Ascending aorta (tissue), 2 donors: Measurements from ENCODE around the gene ANKFN1. TPM values are rescaled to one million over a fixed set of nuclear protein-coding genes. Genes with fewer than 3 reads are reported as not detected.

Source experiments
- DNase-seq, 2 donors: peaks; one replicate each; pipeline ENCODE4 v3.0.0-alpha.2; 2019; ENCODE audit warnings: low spot score in 2 of 2
- H3K27ac ChIP-seq, 2 donors: fragments of 200-600 bp; sonication (generic); one replicate each; pipeline ENCODE4 v1.5.1; 2016 to 2017; ENCODE audit warnings: mild to moderate bottlenecking in 1 of 2
- H3K27me3 ChIP-seq: fragments of 200-600 bp; sonication (generic); one replicate; pipeline ENCODE4 v1.5.1; 2017
- H3K36me3 ChIP-seq, 2 donors: fragments of 200-600 bp; sonication (generic); one replicate each; pipeline ENCODE4 v1.5.1; 2016
- H3K4me1 ChIP-seq, 2 donors: fragments of 200-600 bp; sonication (generic); one replicate each; pipeline ENCODE4 v1.5.1; 2016 to 2017; ENCODE audit warnings: mild to moderate bottlenecking in 1 of 2
- H3K4me3 ChIP-seq, 2 donors: fragments of 200-600 bp; sonication (generic); one replicate each; pipeline ENCODE4 v1.5.1; 2016 to 2017; ENCODE audit warnings: mild to moderate bottlenecking in 1 of 2
- H3K9me3 ChIP-seq, 2 donors: fragments of 200-600 bp; sonication (generic); one replicate each; pipeline ENCODE4 v1.5.1; 2016
- intact Hi-C: fragments of 100-400 bp; cut with DNase I; formaldehyde crosslinking; loops from one replicate; pipeline ENCODE4 v1.15.1; 2023
- total RNA-seq: library from RNA; depleted of rRNA; stranded (reverse); fragments of >200 nt; gene quantifications from one replicate; pipeline ENCODE4 v1.1.0, GENCODE V29; 2016
- TF ChIP-seq, protein P1 (sequence below), 3 experiments: fragments of 200-600 bp in 2 of 3; fragments of 450-650 bp in 1 of 3; sonication (generic) in 2 of 3; IDR thresholded peaks; one replicate each; pipeline ENCODE4 v1.5.1; 2016 to 2019; ENCODE audit warnings: antibody characterized with exemption in 3 of 3, mild to moderate bottlenecking in 1 of 3, moderate library complexity in 1 of 3

The ANKFN1 gene
- total RNA-seq, 1 donor from 2014 or later, result not detected

- H3K4me3 ChIP-seq, result no peak overlapping the region
- H3K36me3 ChIP-seq, result no peaks in the 10 kb centered on the region
- H3K9me3 ChIP-seq, result no peaks in the 10 kb centered on the region
- no peak for DNase-seq
- H3K4me1 ChIP-seq, result no peaks in the 10 kb centered on the region
- TF ChIP-seq, protein P1, sequence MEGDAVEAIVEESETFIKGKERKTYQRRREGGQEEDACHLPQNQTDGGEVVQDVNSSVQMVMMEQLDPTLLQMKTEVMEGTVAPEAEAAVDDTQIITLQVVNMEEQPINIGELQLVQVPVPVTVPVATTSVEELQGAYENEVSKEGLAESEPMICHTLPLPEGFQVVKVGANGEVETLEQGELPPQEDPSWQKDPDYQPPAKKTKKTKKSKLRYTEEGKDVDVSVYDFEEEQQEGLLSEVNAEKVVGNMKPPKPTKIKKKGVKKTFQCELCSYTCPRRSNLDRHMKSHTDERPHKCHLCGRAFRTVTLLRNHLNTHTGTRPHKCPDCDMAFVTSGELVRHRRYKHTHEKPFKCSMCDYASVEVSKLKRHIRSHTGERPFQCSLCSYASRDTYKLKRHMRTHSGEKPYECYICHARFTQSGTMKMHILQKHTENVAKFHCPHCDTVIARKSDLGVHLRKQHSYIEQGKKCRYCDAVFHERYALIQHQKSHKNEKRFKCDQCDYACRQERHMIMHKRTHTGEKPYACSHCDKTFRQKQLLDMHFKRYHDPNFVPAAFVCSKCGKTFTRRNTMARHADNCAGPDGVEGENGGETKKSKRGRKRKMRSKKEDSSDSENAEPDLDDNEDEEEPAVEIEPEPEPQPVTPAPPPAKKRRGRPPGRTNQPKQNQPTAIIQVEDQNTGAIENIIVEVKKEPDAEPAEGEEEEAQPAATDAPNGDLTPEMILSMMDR (IDR thresholded peaks at IDR 0.05), result no peak
- no peak overlapping the region for H3K27ac ChIP-seq
- intact Hi-C loops, result no loop called here
- H3K27me3 ChIP-seq, result no peaks in the 10 kb centered on the region
Observed at GRCh38 chr17:56125830-56126819, 27.1 kb upstream of the ANKFN1 start.

- Histone ChIP-seq H3K36me3 (no peaks in the 10 kb centered on the region), H3K27ac (no peak overlapping the region), H3K9me3 (no peaks in the 10 kb centered on the region), H3K4me3 (no peak overlapping the region), H3K4me1 (no peaks in the 10 kb centered on the region), H3K27me3 (no peaks in the 10 kb centered on the region)
- TF ChIP-seq, protein P1 (IDR thresholded peaks at IDR 0.05), result no peak
- no peak for DNase-seq
- intact Hi-C loops, result no loop called here
Observed at GRCh38 chr17:56130026-56130425, 23.2 kb upstream of the ANKFN1 start.

DNA sequence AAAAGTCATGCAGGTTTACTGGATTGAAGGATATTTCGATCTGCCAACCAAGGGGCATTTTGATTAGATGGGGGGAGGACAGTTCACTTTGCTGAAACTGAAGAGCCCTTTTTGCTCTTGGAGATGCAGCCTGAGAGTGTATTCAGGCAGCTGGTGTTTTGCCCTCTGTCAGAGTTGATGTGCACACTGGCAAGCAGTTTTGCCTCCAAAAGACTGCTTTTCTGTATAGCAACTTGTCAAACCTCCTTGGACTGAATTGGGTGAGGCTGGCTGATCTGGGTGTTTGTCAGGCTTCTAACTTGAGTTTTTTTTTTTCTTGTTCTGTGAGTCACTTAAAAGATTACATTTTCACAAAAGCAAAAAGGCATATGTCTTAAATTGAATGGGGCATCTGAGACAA lies 22.6 kb upstream of the ANKFN1 start:
- intact Hi-C loops, result no loop called here
- no peak overlapping the region for H3K4me3 ChIP-seq
- H3K27ac ChIP-seq, result no peak overlapping the region
- H3K9me3 ChIP-seq, result no peaks in the 10 kb centered on the region
- no peaks in the 10 kb centered on the region for H3K36me3 ChIP-seq
- DNase-seq, result no peak
- no peaks in the 10 kb centered on the region for H3K27me3 ChIP-seq
- H3K4me1 ChIP-seq, result no peaks in the 10 kb centered on the region
- TF ChIP-seq, protein P1 (IDR thresholded peaks at IDR 0.05), result no peak

DNA sequence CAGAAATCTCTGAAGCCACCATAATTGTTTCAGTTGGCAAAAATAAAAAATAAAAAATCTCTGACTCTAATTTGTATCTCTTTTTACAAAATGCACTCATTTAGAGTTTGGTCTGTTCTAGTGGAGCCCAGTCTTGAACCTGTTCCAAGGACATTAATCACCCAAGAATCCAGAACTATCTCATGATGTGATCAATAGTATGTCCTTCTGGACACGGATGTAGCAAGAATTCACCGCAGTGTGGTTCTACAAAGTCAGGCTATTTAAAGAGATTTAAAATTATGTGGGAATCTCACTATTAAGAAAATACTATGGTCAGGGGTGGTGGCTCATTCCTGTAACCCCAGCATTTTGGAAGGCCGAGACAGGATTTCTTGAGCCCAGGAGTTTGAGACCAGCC lies 21.8 kb upstream of the ANKFN1 start:
- no peaks in the 10 kb centered on the region for H3K4me1 ChIP-seq
- no peak overlapping the region for H3K4me3 ChIP-seq
- H3K9me3 ChIP-seq, result no peaks in the 10 kb centered on the region
- TF ChIP-seq, protein P1 (IDR thresholded peaks at IDR 0.05), result no peak
- intact Hi-C loops, result no loop called here
- H3K27me3 ChIP-seq, result no peaks in the 10 kb centered on the region
- DNase-seq, result no peak
- H3K27ac ChIP-seq, result no peak overlapping the region
- H3K36me3 ChIP-seq, result no peaks in the 10 kb centered on the region

GRCh38 chr17:56136301-56136700 lies 17.0 kb upstream of the ANKFN1 start:
- H3K36me3 ChIP-seq, result no peaks in the 10 kb centered on the region
- H3K9me3 ChIP-seq, result no peaks in the 10 kb centered on the region
- no peaks in the 10 kb centered on the region for H3K27me3 ChIP-seq
- H3K27ac ChIP-seq, result no peak overlapping the region
- H3K4me1 ChIP-seq, result no peaks in the 10 kb centered on the region
- intact Hi-C loops, result no loop called here
- TF ChIP-seq, protein P1 (IDR thresholded peaks at IDR 0.05), result no peak
- no peak for DNase-seq
- H3K4me3 ChIP-seq, result no peak overlapping the region
